ENCODE data around the gene TMEM50B.
"Not testable (repeated sequence)": the region's sequence is repeated elsewhere in the genome, so short reads cannot be mapped to it uniquely, and the experiment has no call there.

Gene TMEM50B

GRCh38 chr21:33478182-33478581 lies 1.6 kb downstream of the TMEM50B start:
- DNase-seq (ENCODE audit: low read depth), result no peak

- no peak for DNase-seq (ENCODE audit: low read depth)
Observed at GRCh38 chr21:33477066-33477465, 2.7 kb downstream of the TMEM50B start.

- DNase-seq (ENCODE audit: low read depth), result no peak
Observed at GRCh38 chr21:33473344-33473743, 6.4 kb downstream of the TMEM50B start.

GRCh38 chr21:33470701-33471100 lies 9.1 kb downstream of the TMEM50B start:
- no peak for DNase-seq (ENCODE audit: low read depth)

- not testable (repeated sequence) for DNase-seq (ENCODE audit: low read depth)
Observed at GRCh38 chr21:33469183-33469582, 10.6 kb downstream of the TMEM50B start.

GRCh38 chr21:33461538-33462250 lies 18.1 kb downstream of the TMEM50B start:
- DNase-seq (ENCODE audit: low read depth), result no peak

- DNase-seq (ENCODE audit: low read depth), result no peak
Observed at GRCh38 chr21:33458861-33459260, 20.9 kb downstream of the TMEM50B start.

- no peak for DNase-seq (ENCODE audit: low read depth)
Observed at GRCh38 chr21:33455686-33456446, 23.9 kb downstream of the TMEM50B start.

GRCh38 chr21:33452362-33452761 lies 27.4 kb downstream of the TMEM50B start:
- DNase-seq (ENCODE audit: low read depth), result no peak

GRCh38 chr21:33451634-33452071 lies 28.1 kb downstream of the TMEM50B start:
- no peak for DNase-seq (ENCODE audit: low read depth)

- no peak for DNase-seq (ENCODE audit: low read depth)
Observed at GRCh38 chr21:33449616-33450015, 30.2 kb downstream of the TMEM50B start.

GRCh38 chr21:33446620-33447019 lies 33.2 kb downstream of the TMEM50B start:
- not testable (repeated sequence) for DNase-seq (ENCODE audit: low read depth)

- DNase-seq (ENCODE audit: low read depth), result no peak
Observed at GRCh38 chr21:33444499-33444898, 35.3 kb downstream of the TMEM50B start.

GRCh38 chr21:33443194-33443593 lies 36.6 kb downstream of the TMEM50B start:
- DNase-seq (ENCODE audit: low read depth), result no peak

- no peak for DNase-seq (ENCODE audit: low read depth)
Observed at GRCh38 chr21:33441489-33442477, 38.0 kb downstream of the TMEM50B start.

- no peak for DNase-seq (ENCODE audit: low read depth)
Observed at GRCh38 chr21:33437140-33437539, 42.6 kb downstream of the TMEM50B start.

- no peak for DNase-seq (ENCODE audit: low read depth)
Observed at GRCh38 chr21:33434770-33435360, 44.9 kb downstream of the TMEM50B start.

- DNase-seq (ENCODE audit: low read depth), result no peak
Observed at GRCh38 chr21:33433425-33434114, 46.2 kb downstream of the TMEM50B start.

GRCh38 chr21:33433001-33433400 lies 46.8 kb downstream of the TMEM50B start:
- DNase-seq (ENCODE audit: low read depth), result no peak

GRCh38 chr21:33432496-33432895 lies 47.3 kb downstream of the TMEM50B start:
- no peak for DNase-seq (ENCODE audit: low read depth)

- no peak for DNase-seq (ENCODE audit: low read depth)
Observed at GRCh38 chr21:33430858-33431257, 48.9 kb downstream of the TMEM50B start.
